ENCODE results near the gene USP36.

Gene USP36

DNA sequence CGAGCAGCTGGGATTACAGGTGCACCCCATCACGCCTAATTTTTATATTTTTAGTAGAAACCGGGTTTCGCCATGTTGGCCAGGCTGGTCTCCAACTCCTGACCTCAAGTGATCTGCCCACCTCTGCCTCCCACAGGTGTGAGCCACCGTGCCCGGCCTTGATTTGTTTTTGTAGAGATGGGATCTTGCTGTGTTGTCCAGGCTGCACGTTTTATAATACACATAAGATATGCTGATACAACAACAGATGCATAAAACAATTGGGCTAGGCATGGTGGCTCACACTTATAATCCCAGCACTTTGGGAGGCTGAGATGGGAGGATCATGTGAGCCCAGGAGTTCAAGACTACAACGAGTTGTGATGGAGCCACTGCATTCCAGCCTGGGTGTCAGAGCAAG lies 6.0 kb downstream of the USP36 start:
- Histone ChIP-seq H3K27me3 (ENCODE audit: insufficient read depth, low read length, poor library complexity, severe bottlenecking) (no peaks in the 10 kb centered on the region), H3K4me2 (ENCODE audit: low read depth, low read length, poor library complexity, severe bottlenecking) (no peak overlapping the region), H3K4me3 (ENCODE audit: low read length, poor library complexity, severe bottlenecking) (no peak overlapping the region), H3K9me3 (ENCODE audit: insufficient read depth, low read depth, low read length) (no peaks in the 10 kb centered on the region), H3K79me2 (ENCODE audit: insufficient read depth, low read length) (peaks cover 55% of the 10 kb centered on the region), H2AFZ (ENCODE audit: low read length) (no peak overlapping the region), H3K9ac (ENCODE audit: low read depth, low read length, poor library complexity, severe bottlenecking) (no peak overlapping the region), H4K20me1 (ENCODE audit: insufficient read depth, low read length, poor library complexity, severe bottlenecking) (peaks cover 22% of the 10 kb centered on the region), H3F3A (ENCODE audit: low read depth) (no peaks in the 10 kb centered on the region), H3K4me1 (ENCODE audit: insufficient read depth, low read length, poor library complexity, severe bottlenecking) (peaks cover 22% of the 10 kb centered on the region), H3K9me2 (replicated peaks; ENCODE audit: low read depth, low read length) (no peaks in the 10 kb centered on the region), H3K36me3 (ENCODE audit: insufficient read depth, low read length) (peaks cover 77% of the 10 kb centered on the region; the same call in 1 of the 2 replicates)
- TF ChIP-seq CTCF (conservative IDR thresholded peaks at IDR 0.05; ENCODE audit: low read length), result no peak
- TF ChIP-seq EZH2phosphoT487 (IDR thresholded peaks at IDR 0.05; ENCODE audit: borderline replicate concordance), result no peak

- Histone ChIP-seq H3K79me2 (ENCODE audit: insufficient read depth, low read length) (peaks cover 42% of the 10 kb centered on the region), H3K27me3 (ENCODE audit: insufficient read depth, low read length, poor library complexity, severe bottlenecking) (no peaks in the 10 kb centered on the region), H3F3A (ENCODE audit: low read depth) (no peaks in the 10 kb centered on the region), H3K9ac (ENCODE audit: low read depth, low read length, poor library complexity, severe bottlenecking) (no peak overlapping the region), H3K4me3 (ENCODE audit: low read length, poor library complexity, severe bottlenecking) (no peak overlapping the region), H2AFZ (ENCODE audit: low read length) (no peak overlapping the region), H3K9me3 (ENCODE audit: insufficient read depth, low read depth, low read length) (no peaks in the 10 kb centered on the region), H3K9me2 (replicated peaks; ENCODE audit: low read depth, low read length) (no peaks in the 10 kb centered on the region), H4K20me1 (ENCODE audit: insufficient read depth, low read length, poor library complexity, severe bottlenecking) (peaks cover 8% of the 10 kb centered on the region), H3K4me2 (ENCODE audit: low read depth, low read length, poor library complexity, severe bottlenecking) (no peak overlapping the region), H3K36me3 (ENCODE audit: insufficient read depth, low read length) (peaks cover 94% of the 10 kb centered on the region; the same call in 1 of the 2 replicates), H3K4me1 (ENCODE audit: insufficient read depth, low read length, poor library complexity, severe bottlenecking) (peaks cover 4% of the 10 kb centered on the region)
- TF ChIP-seq EZH2phosphoT487 (IDR thresholded peaks at IDR 0.05; ENCODE audit: borderline replicate concordance) (no peak), CTCF (conservative IDR thresholded peaks at IDR 0.05; ENCODE audit: low read length) (no peak)
These were observed 8.1 kb downstream of the USP36 start for GRCh38 chr17:78832541-78832810.

- peaks cover 94% of the 10 kb centered on the region; the same call in 1 of the 2 replicates for H3K36me3 ChIP-seq (ENCODE audit: insufficient read depth, low read length)
- no peaks in the 10 kb centered on the region for H3K9me3 ChIP-seq (ENCODE audit: insufficient read depth, low read depth, low read length)
- H4K20me1 ChIP-seq (ENCODE audit: insufficient read depth, low read length, poor library complexity, severe bottlenecking), result peaks cover 4% of the 10 kb centered on the region
- H2AFZ ChIP-seq (ENCODE audit: low read length), result no peak overlapping the region
- no peaks in the 10 kb centered on the region for H3F3A ChIP-seq (ENCODE audit: low read depth)
- TF ChIP-seq EZH2phosphoT487 (IDR thresholded peaks at IDR 0.05; ENCODE audit: borderline replicate concordance), result no peak
- TF ChIP-seq CTCF (conservative IDR thresholded peaks at IDR 0.05; ENCODE audit: low read length), result no peak
- H3K79me2 ChIP-seq (ENCODE audit: insufficient read depth, low read length), result peaks cover 36% of the 10 kb centered on the region
- H3K27me3 ChIP-seq (ENCODE audit: insufficient read depth, low read length, poor library complexity, severe bottlenecking), result no peaks in the 10 kb centered on the region
- no peaks in the 10 kb centered on the region for H3K4me1 ChIP-seq (ENCODE audit: insufficient read depth, low read length, poor library complexity, severe bottlenecking)
- H3K4me2 ChIP-seq (ENCODE audit: low read depth, low read length, poor library complexity, severe bottlenecking), result no peak overlapping the region
- H3K4me3 ChIP-seq (ENCODE audit: low read length, poor library complexity, severe bottlenecking), result no peak overlapping the region
- no peaks in the 10 kb centered on the region for H3K9me2 ChIP-seq (replicated peaks; ENCODE audit: low read depth, low read length)
- H3K9ac ChIP-seq (ENCODE audit: low read depth, low read length, poor library complexity, severe bottlenecking), result no peak overlapping the region
These were observed 8.7 kb downstream of the USP36 start for GRCh38 chr17:78831688-78832540.

Measured in Loucy (cell line).